Measurements from ENCODE around the gene MMS22L. TPM values are rescaled to one million over a fixed set of nuclear protein-coding genes. Genes with fewer than 3 reads are reported as not detected.

MMS22L gene
- total and polyA plus RNA-seq, 11 donors: 0.61 to 6.6 (median 2.3) TPM

GRCh38 chr6:97141756-97142155 is 141.3 kb downstream of the MMS22L start:
- ATAC-seq (no peak), DNase-seq (no peak)
- no peak for TF ChIP-seq POLR2A (IDR thresholded peaks at IDR 0.05)
- TF ChIP-seq, protein P1, sequence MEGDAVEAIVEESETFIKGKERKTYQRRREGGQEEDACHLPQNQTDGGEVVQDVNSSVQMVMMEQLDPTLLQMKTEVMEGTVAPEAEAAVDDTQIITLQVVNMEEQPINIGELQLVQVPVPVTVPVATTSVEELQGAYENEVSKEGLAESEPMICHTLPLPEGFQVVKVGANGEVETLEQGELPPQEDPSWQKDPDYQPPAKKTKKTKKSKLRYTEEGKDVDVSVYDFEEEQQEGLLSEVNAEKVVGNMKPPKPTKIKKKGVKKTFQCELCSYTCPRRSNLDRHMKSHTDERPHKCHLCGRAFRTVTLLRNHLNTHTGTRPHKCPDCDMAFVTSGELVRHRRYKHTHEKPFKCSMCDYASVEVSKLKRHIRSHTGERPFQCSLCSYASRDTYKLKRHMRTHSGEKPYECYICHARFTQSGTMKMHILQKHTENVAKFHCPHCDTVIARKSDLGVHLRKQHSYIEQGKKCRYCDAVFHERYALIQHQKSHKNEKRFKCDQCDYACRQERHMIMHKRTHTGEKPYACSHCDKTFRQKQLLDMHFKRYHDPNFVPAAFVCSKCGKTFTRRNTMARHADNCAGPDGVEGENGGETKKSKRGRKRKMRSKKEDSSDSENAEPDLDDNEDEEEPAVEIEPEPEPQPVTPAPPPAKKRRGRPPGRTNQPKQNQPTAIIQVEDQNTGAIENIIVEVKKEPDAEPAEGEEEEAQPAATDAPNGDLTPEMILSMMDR (IDR thresholded peaks at IDR 0.05): no peak
- H3K4me1 ChIP-seq: peaks cover 0 to 5% (median 0%) of the 10 kb centered on the region in 12 donors
- intact Hi-C loops (cut with DNase I): no loop called here
- no peaks in the 10 kb centered on the region for H3K36me3 ChIP-seq
- no peaks in the 10 kb centered on the region for H3K9me3 ChIP-seq
- H3K27me3 ChIP-seq: no peaks in the 10 kb centered on the region
- no peak overlapping the region for H3K27ac ChIP-seq
- H3K4me3 ChIP-seq: no peak overlapping the region

- 83 to 92% (median 89%) methylated on average over 1 of the region's 1 CpG for WGBS, 4 donors
- H3K27ac ChIP-seq: no peak overlapping the region
- H3K36me3 ChIP-seq: no peaks in the 10 kb centered on the region
- no peaks in the 10 kb centered on the region for H3K4me1 ChIP-seq
- TF ChIP-seq, protein P1 (IDR thresholded peaks at IDR 0.05): no peak
- TF ChIP-seq POLR2A (IDR thresholded peaks at IDR 0.05): no peak
- intact Hi-C loops (cut with DNase I): no loop called here
- no peaks in the 10 kb centered on the region for H3K9me3 ChIP-seq
- ATAC-seq (no peak), DNase-seq (no peak)
- no peaks in the 10 kb centered on the region for H3K27me3 ChIP-seq
- H3K4me3 ChIP-seq: no peak overlapping the region
These were observed 144.4 kb downstream of the MMS22L start for GRCh38 chr6:97138581-97138980.

GRCh38 chr6:97136626-97137358 is 146.2 kb downstream of the MMS22L start:
- Histone ChIP-seq H3K36me3 (no peaks in the 10 kb centered on the region), H3K9me3 (no peaks in the 10 kb centered on the region), H3K27ac (no peak overlapping the region), H3K4me3 (no peak overlapping the region), H3K27me3 (no peaks in the 10 kb centered on the region), H3K4me1 (no peaks in the 10 kb centered on the region)
- WGBS, 4 donors: 79 to 87% (median 82%) methylated on average over 7 of the region's 7 CpGs
- TF ChIP-seq POLR2A (IDR thresholded peaks at IDR 0.05): no peak
- TF ChIP-seq, protein P1 (IDR thresholded peaks at IDR 0.05): no peak
- ATAC-seq: no peak
- DNase-seq: no peak
- intact Hi-C loops (cut with DNase I): no loop called here

DNA sequence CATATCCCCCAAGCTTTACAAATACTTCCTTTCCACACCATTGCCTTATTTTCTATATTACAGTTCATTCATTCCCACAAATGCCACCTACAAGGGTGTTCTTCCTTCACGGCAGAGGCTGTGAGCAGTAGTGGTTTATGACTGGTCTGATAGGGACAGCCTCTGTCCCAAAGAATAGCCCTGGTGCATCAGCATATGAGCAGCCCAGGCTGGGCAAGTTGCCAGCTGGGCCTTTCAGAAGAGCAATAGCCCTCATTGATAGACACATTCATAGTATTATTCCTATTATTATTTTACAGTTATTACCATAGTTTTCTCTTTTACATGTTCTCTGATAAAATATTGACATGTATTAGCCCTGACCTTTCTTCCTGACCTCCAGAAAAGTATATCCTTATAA is 149.9 kb downstream of the MMS22L start:
- no peaks in the 10 kb centered on the region for H3K36me3 ChIP-seq
- ATAC-seq (no peak), DNase-seq (peak in 1 of 5 donors; percentile 53)
- H3K9me3 ChIP-seq: no peaks in the 10 kb centered on the region
- no peaks in the 10 kb centered on the region for H3K4me1 ChIP-seq
- H3K4me3 ChIP-seq: no peak overlapping the region
- TF ChIP-seq POLR2A (IDR thresholded peaks at IDR 0.05): no peak
- TF ChIP-seq, protein P1 (IDR thresholded peaks at IDR 0.05): no peak
- no peaks in the 10 kb centered on the region for H3K27me3 ChIP-seq
- no peak overlapping the region for H3K27ac ChIP-seq
- 28 to 62% (median 50%) methylated on average over 1 of the region's 1 CpG for WGBS, 4 donors
- intact Hi-C loops (cut with DNase I): no loop called here

Data from heart left ventricle (tissue), 16 donors.